ENCODE data around the gene CHMP1A.
A peak's percentile ranks its signal among the peaks of the same experiment; 100 is the strongest.
"Not testable (repeated sequence)": the region's sequence is repeated elsewhere in the genome, so short reads cannot be mapped to it uniquely, and the experiment has no call there.

Gene CHMP1A

DNA sequence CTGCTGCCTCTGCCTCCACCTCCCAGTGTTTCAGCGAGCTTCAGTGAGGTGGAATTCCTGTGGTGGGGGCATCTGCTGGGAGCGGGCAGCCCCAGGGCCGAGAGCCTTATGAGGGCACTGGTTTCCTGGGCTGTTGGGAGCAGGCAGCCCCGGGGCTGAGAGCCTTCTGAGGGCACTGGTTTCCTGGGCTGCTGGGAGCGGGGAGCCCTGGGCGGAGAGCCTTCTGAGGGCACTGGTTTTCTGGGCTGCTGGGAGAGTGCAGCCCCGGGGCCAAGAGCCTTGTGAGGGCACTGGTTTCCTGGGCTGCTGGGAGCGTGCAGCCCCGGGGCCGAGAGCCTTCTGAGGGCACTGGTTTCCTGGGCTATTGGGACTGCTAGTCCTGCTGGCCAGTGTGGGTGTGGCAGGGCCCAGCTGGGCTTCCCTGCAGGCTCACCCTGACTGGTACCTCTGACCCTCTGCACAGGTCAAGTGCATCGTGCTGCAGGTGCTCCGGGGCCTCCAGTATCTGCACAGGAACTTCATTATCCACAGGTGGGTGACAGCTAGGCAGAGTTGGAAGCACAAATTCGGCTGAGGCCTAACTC lies 34.6 kb upstream of the CHMP1A start:
- no peak for DNase-seq (ENCODE audit: low read depth)

- no peak for DNase-seq (ENCODE audit: low read depth)
Measured at GRCh38 chr16:89691231-89691985, 33.9 kb upstream of the CHMP1A start.

GRCh38 chr16:89690392-89690901 lies 32.9 kb upstream of the CHMP1A start:
- no peak for DNase-seq (ENCODE audit: low read depth)

DNA sequence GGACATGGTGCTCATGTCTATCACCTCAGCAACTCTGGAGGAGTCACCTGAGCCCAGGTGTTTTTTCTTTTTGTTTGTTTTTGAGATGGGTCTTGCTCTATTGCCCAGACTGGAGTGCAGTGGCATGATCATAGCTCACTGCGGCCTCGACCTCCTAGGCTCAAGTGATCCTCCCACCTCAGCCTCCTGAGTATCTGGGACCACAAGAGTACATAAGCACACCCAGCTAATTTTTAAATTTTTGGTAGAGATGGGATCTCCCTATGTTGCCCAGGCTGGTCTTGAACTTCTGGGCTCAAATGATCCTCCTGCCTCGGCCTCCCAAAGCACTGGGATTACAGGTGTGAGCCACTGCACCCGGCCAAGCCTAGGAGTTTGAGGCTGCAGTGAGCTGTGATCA lies 32.1 kb upstream of the CHMP1A start:
- not testable (repeated sequence) for DNase-seq (ENCODE audit: low read depth)

DNA sequence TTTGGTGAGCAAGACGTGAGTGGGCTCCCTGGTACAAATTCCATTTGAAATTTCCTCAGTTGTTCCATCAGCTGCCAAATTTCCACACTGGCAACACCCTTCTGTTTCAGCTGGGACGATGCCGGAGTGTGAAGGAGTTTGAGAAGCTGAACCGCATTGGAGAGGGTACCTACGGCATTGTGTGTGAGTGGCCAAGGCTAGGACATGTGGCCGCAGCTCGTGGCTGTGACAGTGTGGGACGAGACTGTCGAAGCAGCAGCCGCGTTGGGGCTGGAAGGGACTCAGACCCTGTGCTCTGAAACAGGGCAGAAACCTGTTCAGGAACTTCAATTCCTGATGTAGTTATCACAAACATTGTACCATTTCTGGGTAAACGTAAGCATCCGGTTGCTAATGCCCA lies 31.6 kb upstream of the CHMP1A start:
- DNase-seq (ENCODE audit: low read depth), result no peak

GRCh38 chr16:89688395-89688794 lies 30.9 kb upstream of the CHMP1A start:
- no peak for DNase-seq (ENCODE audit: low read depth)

- DNase-seq (ENCODE audit: low read depth), result no peak
Measured at GRCh38 chr16:89687092-89687940, 29.8 kb upstream of the CHMP1A start.

GRCh38 chr16:89686520-89687091 lies 29.1 kb upstream of the CHMP1A start, which contains the start of gene CDK10:
TSS of gene CDK10 (plus strand) at chr16:89686689. CDS start at chr16:89686711, 22 bp downstream.
- DNase-seq (ENCODE audit: low read depth), result peak; percentile 68

- no peak for DNase-seq (ENCODE audit: low read depth)
Measured at GRCh38 chr16:89685916-89686315, 28.4 kb upstream of the CHMP1A start.

- DNase-seq (ENCODE audit: low read depth), result no peak
Measured at GRCh38 chr16:89678258-89678657, 20.8 kb upstream of the CHMP1A start.

DNA sequence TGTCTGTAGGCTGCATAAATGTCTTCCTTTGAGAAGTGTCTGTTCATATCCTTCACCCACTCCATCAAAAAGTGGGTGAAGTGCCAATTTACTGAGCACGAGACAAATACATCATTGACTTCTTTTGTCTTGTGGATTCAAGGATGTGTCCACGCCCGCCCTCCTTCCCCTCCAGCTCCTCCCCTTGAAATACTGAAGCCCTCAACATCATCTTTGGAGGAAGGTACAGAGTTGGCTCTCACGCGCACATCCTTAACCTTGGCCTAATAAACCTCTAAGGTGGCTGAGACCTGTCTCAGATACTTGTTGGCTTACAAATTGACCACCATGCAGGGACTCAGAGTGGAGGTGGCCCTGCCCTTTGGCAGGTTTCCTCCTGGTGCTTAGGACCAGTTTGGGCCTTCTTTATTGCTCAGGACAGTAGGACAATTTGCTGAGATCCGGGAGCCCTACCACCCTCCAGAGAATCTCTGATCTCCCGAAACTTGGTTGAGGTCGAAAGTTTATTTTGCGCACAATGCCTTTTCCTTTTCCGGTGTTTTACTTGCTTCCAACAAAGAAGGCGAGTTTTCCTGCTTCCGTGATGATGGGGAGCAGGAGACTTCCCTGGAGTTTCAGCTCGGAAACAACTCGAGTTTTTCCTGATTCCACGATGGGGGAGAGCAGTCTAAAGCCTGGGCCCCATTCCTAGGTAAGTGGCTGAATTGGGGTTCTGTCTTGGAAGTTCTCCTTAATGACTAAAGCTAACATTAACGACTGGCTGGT lies 14.9 kb upstream of the CHMP1A start:
- DNase-seq (ENCODE audit: low read depth), result no peak

DNA sequence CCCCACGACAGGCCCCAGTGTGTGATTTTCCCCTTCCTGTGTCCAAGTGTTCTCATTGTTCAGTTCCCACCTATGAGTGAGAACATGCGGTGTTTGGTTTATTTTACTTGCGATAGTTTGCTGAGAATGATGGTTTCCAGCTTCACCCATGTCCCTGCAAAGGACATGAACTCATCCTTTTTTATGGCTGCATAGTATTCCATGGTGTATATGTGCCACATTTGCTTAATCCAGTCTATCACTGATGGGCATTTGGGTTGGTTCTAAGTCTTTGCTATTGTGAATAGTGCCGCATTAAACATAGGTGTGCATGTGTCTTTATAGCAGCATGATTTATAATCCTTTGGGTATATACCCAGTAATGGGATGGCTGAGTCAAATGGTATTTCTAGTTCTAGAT lies 14.1 kb upstream of the CHMP1A start:
- not testable (repeated sequence) for DNase-seq (ENCODE audit: low read depth)

- DNase-seq (ENCODE audit: low read depth), result no peak
Measured at GRCh38 chr16:89670496-89671431, 13.3 kb upstream of the CHMP1A start.

GRCh38 chr16:89669755-89670154 lies 12.2 kb upstream of the CHMP1A start:
- DNase-seq (ENCODE audit: low read depth), result no peak

GRCh38 chr16:89668790-89669158 lies 11.3 kb upstream of the CHMP1A start:
- DNase-seq (ENCODE audit: low read depth), result no peak

DNA sequence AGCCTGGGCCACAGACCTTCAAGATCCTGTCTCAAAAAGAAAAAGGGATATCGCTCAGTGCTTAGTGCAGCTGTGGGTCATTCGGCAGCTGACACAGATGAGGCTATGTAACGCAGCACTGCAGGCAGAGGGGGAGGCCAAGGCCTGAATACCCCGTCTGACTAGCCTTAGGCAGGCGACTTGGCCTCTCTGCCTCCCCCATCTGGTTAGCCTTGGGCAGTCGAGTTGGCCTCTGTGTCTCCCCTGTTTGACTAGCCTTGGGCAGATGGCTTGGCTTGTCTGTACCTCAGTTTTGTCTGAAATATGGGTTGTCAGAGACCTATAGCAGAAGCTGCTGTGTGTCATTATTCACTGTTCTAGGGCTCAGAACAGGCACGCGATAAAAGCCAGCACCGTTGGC lies 10.1 kb upstream of the CHMP1A start:
- DNase-seq (ENCODE audit: low read depth), result no peak

DNA sequence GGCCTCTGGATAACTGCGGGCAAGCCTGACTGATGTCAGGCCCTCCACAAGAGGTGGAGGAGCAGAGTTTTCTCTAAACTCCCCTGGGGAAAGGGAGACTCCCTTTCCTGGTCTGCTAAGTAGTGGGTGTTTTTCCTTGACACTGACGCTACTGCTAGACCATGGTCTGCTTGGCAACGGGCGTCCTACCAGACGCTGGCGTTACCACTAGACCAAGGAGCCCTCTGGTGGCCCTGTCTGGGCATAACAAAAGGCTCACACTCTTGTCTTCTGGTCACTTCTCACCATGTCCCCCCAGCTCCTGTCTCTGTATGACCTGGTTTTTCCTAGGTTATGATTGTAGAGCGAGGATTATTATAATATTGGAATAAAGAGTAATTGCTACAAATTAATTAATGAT lies 9.5 kb upstream of the CHMP1A start:
- DNase-seq (ENCODE audit: low read depth), result peak; percentile 28

DNA sequence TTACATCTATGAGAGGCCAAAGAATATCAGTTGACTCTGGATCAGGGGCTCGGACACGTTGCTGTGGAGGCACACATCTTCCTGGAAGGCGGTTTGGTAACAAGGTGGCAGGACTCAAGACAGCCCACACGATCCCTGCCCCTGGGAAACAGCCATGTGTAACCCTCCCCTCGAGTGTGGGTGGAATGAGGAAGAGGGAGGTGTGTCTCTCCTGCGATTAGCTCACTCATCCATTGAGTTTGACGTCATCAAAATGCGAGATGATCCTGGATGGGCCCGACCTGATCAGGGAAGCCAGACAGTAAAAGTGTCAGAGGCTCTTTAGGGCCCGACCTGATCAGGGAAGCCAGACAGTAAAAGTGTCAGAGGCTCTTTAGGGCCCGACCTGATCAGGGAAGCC lies 6.7 kb upstream of the CHMP1A start:
- DNase-seq (ENCODE audit: low read depth), result not testable (repeated sequence)

GRCh38 chr16:89661215-89661614 lies 3.7 kb upstream of the CHMP1A start:
- no peak for DNase-seq (ENCODE audit: low read depth)

GRCh38 chr16:89660146-89660545 lies 2.6 kb upstream of the CHMP1A start:
- DNase-seq (ENCODE audit: low read depth), result no peak

Data from fibroblast of the conjunctiva (primary cell).